DMS53 (cell line): ENCODE results near the gene SPNS3.

Source experiments
- DNase-seq: peaks from one replicate; lab custom pipeline; 2025; lab: John Stamatoyannopoulos, UW

The SPNS3 gene

GRCh38 chr17:4488989-4489595, 55.4 kb downstream of the SPNS3 start:
- DNase-seq = no peak

GRCh38 chr17:4490109-4490591, 56.4 kb downstream of the SPNS3 start:
- no peak for DNase-seq

- no peak for DNase-seq
These were observed 56.9 kb downstream of the SPNS3 start for GRCh38 chr17:4490637-4491061.

- peak; percentile 91 for DNase-seq
These were observed 59.2 kb downstream of the SPNS3 start for GRCh38 chr17:4492721-4493561.

GRCh38 chr17:4497101-4497824, 63.5 kb downstream of the SPNS3 start:
- peak; percentile 90 for DNase-seq

DNA sequence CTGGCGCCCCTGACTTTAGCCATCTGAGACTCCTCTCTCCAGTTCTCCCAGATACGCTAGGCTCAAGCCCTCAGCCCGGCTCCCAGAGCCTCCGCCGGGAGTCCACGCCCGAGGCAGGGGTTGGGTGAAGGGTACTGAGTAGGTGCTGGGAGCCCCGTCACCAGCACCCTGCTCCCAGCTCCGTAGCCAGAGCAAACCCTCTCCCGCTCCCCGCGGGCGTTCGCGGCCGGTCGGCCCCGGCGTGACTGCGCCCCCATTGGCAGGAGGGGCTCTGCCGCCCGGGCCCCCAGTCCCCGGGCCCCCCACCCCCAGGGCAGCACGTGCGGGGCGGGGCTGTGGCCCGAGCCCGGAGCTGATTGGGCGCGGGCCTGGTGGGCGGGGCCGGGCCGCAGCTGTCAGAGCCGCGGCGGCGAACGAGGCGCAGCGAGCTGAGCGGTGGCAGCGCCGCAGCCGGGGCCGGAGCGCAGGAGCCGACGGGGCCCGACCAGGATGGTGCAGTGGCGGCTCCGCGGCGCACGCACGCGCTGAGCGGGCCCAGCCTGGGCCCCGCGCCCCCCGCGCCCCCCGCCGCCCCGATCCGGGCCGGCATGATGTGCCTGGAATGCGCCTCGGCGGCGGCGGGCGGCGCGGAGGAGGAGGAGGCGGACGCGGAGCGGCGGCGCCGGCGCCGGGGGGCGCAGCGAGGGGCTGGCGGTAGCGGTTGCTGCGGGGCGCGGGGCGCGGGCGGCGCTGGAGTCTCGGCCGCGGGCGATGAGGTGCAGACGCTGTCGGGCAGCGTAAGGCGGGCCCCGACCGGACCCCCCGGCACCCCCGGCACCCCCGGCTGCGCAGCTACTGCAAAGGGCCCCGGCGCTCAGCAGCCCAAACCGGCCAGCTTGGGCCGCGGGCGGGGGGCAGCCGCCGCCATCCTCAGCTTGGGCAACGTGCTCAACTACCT, 65.0 kb downstream of the SPNS3 start, which contains the start of gene SPNS2:
TSS of gene SPNS2 (plus strand) at position 421 of the 937 bp plus-strand sequence. CDS start at position 588, 167 bp downstream.
- DNase-seq = peak; percentile 87

DNA sequence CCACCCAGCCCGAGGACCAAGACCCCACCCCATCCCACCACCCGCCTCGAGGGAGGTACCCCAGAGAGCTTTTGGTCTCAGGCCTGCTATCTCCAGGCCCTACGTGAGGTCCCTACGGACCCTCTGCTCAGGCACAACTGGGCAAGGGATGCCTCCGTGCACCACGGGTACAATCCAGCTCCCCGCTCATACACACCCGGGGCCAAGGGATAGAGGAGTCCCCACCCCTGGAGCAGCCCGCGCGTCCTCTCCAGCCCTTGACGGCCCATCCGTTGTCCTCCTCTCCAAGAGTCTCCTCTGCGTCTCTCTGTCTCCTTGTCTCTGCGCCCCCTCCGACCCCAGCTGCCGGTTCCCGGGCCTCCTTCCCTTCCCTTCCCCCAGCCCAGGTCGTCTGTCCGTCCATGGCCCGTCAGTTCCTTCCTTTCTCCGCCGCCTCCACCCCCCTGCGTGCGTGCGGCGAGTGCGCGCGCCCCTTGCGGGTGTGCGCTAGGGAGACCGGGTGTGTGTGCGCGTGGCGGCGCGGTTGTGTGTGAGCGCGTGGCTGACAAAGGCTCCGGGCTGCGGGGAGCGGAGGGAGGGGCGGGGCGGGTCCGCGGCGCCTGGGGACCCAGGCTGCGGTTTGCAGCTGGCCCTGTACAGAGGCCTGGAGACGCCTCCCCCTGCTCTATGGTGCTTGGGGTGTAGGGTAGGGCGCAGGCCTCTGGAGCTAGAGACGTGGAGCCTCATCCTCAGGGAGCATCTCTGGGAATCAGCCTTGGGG, 65.9 kb downstream of the SPNS3 start:
- DNase-seq = peak; percentile 74

DNA sequence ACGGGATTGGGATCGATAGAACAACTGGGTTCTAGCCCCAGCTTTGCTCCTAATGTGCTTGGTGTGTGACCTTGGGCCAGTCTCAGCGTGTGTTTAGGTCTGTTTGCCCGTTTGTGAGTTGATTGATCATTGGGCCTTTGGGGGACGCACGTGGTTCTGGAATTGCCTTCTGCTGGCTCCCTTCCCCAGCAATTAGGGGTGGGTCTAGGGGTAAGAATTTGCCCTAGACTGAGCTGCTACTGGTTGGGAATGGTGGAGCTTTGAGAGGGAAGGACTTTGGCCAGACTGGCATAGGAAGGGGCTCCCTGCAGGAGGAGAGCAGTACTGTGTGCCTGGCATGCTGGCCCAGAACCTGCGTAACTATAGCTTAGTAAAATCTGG, 66.4 kb downstream of the SPNS3 start:
- DNase-seq = peak; percentile 31

DNA sequence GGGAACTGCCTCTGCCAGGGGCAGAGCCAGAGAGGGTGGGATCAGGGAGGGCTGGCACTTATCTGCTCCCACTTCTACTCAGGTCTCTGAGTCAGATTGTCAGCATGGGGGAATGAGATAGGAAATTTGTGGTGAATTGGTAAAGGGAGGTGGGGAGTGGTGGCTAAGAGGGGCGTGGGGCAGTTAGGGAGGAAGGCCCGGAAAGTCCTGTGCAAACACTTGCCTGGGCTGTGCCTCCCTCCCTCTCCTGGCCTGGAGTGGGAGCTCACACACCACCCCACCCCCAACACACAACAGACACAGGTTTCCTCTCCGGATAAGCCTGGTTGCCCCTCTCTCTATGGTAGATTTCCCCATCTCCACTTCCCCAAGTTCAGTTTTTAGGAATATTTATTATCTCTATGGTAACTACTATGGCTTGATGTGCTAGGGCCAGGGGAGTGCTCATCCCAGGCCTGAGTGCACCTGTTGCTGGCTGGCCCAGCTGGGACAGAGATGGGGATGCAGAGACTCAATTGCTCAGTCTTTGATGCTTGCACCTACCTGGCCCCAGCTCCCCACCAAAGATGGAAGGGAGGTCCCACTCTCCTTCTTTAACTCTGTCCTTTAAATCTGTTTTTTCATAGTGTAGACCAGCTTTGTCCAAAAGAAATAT, 67.7 kb downstream of the SPNS3 start:
- peak; percentile 65 for DNase-seq

- no peak for DNase-seq
These were observed 68.9 kb downstream of the SPNS3 start for GRCh38 chr17:4502466-4503154.

GRCh38 chr17:4503283-4504025, 69.7 kb downstream of the SPNS3 start:
- DNase-seq = no peak

- DNase-seq = peak; percentile 69
These were observed 70.4 kb downstream of the SPNS3 start for GRCh38 chr17:4504188-4504587.

DNA sequence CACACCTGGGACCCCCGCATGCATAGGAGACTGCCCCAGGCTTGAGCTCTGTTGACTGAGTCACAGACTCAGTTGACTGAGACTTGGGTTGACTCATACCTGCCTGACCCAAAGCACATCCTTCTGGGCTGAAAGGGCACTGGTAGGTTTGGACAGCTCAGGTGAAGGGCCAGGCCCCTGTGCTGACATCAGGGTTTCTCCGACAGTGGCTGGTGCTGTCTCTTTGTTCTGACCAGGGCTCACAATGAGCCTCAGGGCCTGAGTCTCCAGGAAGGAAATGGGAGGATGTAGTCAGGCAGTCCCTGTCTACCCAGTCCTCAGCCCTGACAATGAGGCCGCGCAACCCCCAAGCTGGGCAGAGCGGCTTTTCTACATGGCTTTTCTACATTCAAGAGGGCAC, 71.4 kb downstream of the SPNS3 start:
- DNase-seq = no peak

- no peak for DNase-seq
These were observed 72.6 kb downstream of the SPNS3 start for GRCh38 chr17:4506175-4506813.

GRCh38 chr17:4506892-4507291, 73.2 kb downstream of the SPNS3 start:
- DNase-seq = no peak

- DNase-seq = no peak
These were observed 73.8 kb downstream of the SPNS3 start for GRCh38 chr17:4507361-4508111.

- DNase-seq = no peak
These were observed 74.5 kb downstream of the SPNS3 start for GRCh38 chr17:4508207-4508606.

DNA sequence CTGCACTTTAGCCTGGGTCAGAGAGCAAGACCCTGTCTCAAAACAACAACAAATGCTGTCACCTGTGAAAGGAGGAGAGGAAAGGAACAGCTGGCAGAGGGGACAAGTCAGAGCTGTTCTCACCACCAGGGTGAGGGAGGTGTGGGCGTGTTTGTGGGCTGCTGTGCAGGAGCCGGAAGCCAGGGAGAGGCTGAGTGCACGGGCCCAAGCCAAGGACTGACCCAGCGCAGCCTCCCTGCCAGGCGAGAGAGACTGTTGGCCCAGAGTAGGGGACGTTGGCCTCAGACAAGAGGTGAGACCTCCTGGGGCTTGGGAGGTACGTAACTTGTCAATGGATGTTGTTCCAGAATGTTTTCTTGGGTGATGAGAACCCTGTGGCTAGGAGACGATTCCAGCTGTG, 75.7 kb downstream of the SPNS3 start:
- DNase-seq = no peak
